ENCODE data around the gene RYR3.

RYR3 gene

DNA sequence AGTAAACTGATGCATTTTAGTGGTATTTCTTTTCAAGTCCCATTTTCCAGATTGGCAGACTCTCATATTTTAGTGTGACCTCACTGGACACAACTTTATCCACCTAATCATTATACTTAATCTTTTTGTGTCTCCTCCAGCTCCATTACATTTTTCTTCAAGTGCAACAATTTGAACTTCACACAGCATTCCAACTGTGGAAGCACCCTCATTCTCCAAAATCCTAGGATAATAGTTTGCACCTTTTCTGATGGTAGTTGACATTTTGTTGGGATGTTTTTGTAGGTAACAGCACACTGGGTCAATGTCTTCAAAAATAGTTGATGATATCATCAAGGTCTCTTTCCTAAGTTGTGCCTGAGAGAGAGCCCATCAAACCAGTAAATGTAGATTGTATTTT is 123.1 kb downstream of the RYR3 start:
- no peak overlapping the region for H3K27ac ChIP-seq
- H3K9me3 ChIP-seq, result no peaks in the 10 kb centered on the region
- no peaks in the 10 kb centered on the region for H3K4me1 ChIP-seq (ENCODE audit: control insufficient read depth in 1 of 2, insufficient read depth in 1 of 2, low read depth in 1 of 2, low read length in 1 of 2)
- TF ChIP-seq, protein P1, sequence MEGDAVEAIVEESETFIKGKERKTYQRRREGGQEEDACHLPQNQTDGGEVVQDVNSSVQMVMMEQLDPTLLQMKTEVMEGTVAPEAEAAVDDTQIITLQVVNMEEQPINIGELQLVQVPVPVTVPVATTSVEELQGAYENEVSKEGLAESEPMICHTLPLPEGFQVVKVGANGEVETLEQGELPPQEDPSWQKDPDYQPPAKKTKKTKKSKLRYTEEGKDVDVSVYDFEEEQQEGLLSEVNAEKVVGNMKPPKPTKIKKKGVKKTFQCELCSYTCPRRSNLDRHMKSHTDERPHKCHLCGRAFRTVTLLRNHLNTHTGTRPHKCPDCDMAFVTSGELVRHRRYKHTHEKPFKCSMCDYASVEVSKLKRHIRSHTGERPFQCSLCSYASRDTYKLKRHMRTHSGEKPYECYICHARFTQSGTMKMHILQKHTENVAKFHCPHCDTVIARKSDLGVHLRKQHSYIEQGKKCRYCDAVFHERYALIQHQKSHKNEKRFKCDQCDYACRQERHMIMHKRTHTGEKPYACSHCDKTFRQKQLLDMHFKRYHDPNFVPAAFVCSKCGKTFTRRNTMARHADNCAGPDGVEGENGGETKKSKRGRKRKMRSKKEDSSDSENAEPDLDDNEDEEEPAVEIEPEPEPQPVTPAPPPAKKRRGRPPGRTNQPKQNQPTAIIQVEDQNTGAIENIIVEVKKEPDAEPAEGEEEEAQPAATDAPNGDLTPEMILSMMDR (IDR thresholded peaks at IDR 0.05), result no peak
- no peak overlapping the region for H3K4me3 ChIP-seq (ENCODE audit: low read depth in 1 of 2, low read length in 1 of 2)
- peaks cover 69% of the 10 kb centered on the region for H3K27me3 ChIP-seq
- no peaks in the 10 kb centered on the region for H3K36me3 ChIP-seq

DNA sequence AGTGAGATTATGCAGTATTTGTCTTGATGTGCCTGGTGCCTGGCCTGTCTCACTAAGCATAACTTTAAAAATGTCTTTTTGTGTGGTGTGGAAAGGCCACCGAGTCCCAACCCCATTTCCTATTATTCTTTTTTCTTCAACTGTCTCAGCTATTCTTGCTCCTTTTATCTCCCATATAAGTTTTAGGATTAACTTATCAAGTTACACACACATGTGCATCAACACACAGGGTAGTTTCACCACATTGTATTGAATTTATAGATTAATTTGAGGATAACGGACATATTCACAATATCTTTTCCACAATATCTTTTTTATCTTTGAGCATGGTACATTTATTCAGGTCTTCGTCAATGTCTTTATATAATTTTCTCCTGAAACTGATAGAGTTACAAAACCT is 127.6 kb downstream of the RYR3 start:
- TF ChIP-seq, protein P1 (IDR thresholded peaks at IDR 0.05), result no peak
- no peaks in the 10 kb centered on the region for H3K9me3 ChIP-seq
- no peak overlapping the region for H3K27ac ChIP-seq
- no peak overlapping the region for H3K4me3 ChIP-seq (ENCODE audit: low read depth in 1 of 2, low read length in 1 of 2)
- H3K4me1 ChIP-seq (ENCODE audit: control insufficient read depth in 1 of 2, insufficient read depth in 1 of 2, low read depth in 1 of 2, low read length in 1 of 2), result peaks cover 5 to 8% of the 10 kb centered on the region in 2 experiments
- no peaks in the 10 kb centered on the region for H3K36me3 ChIP-seq
- peaks cover 88% of the 10 kb centered on the region for H3K27me3 ChIP-seq

DNA sequence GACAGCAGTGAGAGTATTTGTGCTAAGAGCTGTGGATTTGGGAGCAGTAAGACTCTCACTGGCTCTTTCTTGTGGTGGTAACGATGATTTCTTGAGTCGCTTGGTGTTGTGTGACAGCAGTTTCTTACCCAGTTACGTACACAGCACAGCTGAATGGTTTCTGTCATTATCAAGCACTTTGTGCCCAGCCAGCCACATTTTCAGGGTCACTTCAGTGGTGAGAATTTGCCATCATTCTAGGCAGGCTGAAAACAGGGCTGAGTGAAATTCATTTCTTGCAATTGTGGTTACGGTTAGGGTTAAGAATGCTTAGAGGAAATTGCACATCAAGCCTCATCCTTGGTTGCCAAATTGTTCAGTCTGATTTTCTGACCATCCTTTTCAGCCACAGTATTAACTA is 130.1 kb downstream of the RYR3 start:
- peaks cover 5 to 8% of the 10 kb centered on the region in 2 experiments for H3K4me1 ChIP-seq (ENCODE audit: control insufficient read depth in 1 of 2, insufficient read depth in 1 of 2, low read depth in 1 of 2, low read length in 1 of 2)
- H3K36me3 ChIP-seq, result no peaks in the 10 kb centered on the region
- H3K27ac ChIP-seq, result no peak overlapping the region
- no peaks in the 10 kb centered on the region for H3K9me3 ChIP-seq
- TF ChIP-seq, protein P1 (IDR thresholded peaks at IDR 0.05), result no peak
- H3K27me3 ChIP-seq, result peaks cover 92% of the 10 kb centered on the region
- H3K4me3 ChIP-seq (ENCODE audit: low read depth in 1 of 2, low read length in 1 of 2), result no peak overlapping the region

DNA sequence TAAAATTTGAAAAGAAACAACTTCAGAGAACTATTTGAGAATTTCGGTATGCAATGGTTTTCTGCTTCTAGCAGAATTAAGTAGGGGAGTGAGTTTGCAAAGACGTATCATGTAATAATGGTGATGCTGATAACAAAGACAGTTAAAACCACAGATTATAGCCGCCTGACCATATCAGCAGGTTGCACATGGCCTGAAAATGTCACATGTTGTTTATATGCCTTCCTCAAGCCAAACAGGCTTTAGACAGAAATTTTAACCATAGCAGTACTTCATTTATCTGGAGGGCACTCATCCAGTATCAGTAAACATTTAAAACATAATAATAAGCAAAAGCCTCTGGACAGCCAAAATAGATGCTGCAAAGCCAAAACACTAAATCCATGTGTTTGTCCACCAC is 131.7 kb downstream of the RYR3 start:
- Histone ChIP-seq H3K36me3 (no peaks in the 10 kb centered on the region), H3K27ac (no peak overlapping the region), H3K4me1 (ENCODE audit: control insufficient read depth in 1 of 2, insufficient read depth in 1 of 2, low read depth in 1 of 2, low read length in 1 of 2) (peaks cover 5 to 8% of the 10 kb centered on the region in 2 experiments), H3K27me3 (peaks cover 100% of the 10 kb centered on the region), H3K4me3 (ENCODE audit: low read depth in 1 of 2, low read length in 1 of 2) (no peak overlapping the region), H3K9me3 (no peaks in the 10 kb centered on the region)
- TF ChIP-seq, protein P1 (IDR thresholded peaks at IDR 0.05), result no peak

DNA sequence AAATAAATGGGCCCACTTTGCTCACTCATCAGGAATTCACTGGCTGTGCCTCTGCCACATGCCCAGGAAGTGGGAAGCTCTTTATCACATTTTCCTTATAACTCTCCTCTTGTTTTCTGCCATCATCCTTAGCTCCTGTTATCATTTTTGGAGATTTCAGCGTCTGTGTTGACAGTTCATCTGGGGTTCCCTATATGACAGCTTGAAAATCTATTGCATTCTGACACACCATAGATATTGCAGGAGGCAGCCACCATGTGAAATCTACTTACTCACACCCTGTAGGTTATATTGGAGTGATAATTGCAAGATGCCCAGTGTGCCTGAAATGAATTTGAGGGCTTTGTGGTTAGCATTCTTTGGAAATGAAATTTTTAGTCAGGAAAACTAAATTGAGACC is 132.9 kb downstream of the RYR3 start:
- H3K4me1 ChIP-seq (ENCODE audit: control insufficient read depth in 1 of 2, insufficient read depth in 1 of 2, low read depth in 1 of 2, low read length in 1 of 2), result peaks cover 5 to 8% of the 10 kb centered on the region in 2 experiments
- no peak overlapping the region for H3K4me3 ChIP-seq (ENCODE audit: low read depth in 1 of 2, low read length in 1 of 2)
- H3K27me3 ChIP-seq, result peaks cover 100% of the 10 kb centered on the region
- H3K9me3 ChIP-seq, result no peaks in the 10 kb centered on the region
- TF ChIP-seq, protein P1 (IDR thresholded peaks at IDR 0.05), result no peak
- H3K27ac ChIP-seq, result no peak overlapping the region
- H3K36me3 ChIP-seq, result no peaks in the 10 kb centered on the region

DNA sequence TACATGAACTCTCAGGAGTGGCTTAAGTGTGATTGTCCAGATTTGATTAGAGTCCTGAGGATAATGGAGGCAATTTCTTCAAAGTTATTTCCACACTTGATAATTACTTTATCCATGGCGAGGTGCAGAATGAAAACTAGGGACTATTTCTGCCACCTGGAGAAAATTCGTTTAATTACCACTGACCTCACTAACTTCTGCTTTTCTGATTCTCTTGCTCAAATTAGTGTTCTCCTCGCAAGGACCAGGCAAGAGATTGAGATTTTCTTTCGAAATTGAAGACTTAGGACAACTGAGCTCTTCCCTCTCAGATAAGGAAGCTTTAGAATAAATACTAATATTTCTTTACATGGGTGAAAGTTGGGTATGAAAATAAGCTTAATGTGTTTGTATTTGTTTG is 135.2 kb downstream of the RYR3 start:
- no peaks in the 10 kb centered on the region for H3K36me3 ChIP-seq
- no peaks in the 10 kb centered on the region for H3K9me3 ChIP-seq
- TF ChIP-seq, protein P1 (IDR thresholded peaks at IDR 0.05), result no peak
- H3K27me3 ChIP-seq, result peaks cover 100% of the 10 kb centered on the region
- H3K4me3 ChIP-seq (ENCODE audit: low read depth in 1 of 2, low read length in 1 of 2), result no peak overlapping the region
- no peak overlapping the region for H3K27ac ChIP-seq
- H3K4me1 ChIP-seq (ENCODE audit: control insufficient read depth in 1 of 2, insufficient read depth in 1 of 2, low read depth in 1 of 2, low read length in 1 of 2), result peaks cover 2% of the 10 kb centered on the region in 2 experiments

Data from neutrophil (primary cell).